Thyroid gland (tissue), 4 donors: ENCODE data around the gene MAGI1. TPM values are rescaled to one million over a fixed set of nuclear protein-coding genes. Genes with fewer than 3 reads are reported as not detected.

ENCODE experiments used
- DNase-seq, 2 donors: peaks; one replicate each; pipeline ENCODE4 v3.0.0-alpha.2; 2019
- H3K27ac ChIP-seq, 3 donors: fragments of 200-600 bp; sonication (generic); 1 replicate in 2 of 3; 2 replicates in 1 of 3; pipeline ENCODE4 v1.5.1; 2016 to 2019; ENCODE audit warnings: mild to moderate bottlenecking in 1 of 3, moderate library complexity in 1 of 3
- H3K27me3 ChIP-seq: fragments of 200-600 bp; sonication (generic); one replicate; pipeline ENCODE4 v1.5.1; 2019
- H3K36me3 ChIP-seq, 2 donors: fragments of 200-600 bp; sonication (generic); one replicate each; pipeline ENCODE4 v1.5.1; 2016 to 2019
- H3K4me1 ChIP-seq, 2 donors: fragments of 200-600 bp; sonication (generic); one replicate each; pipeline ENCODE4 v1.5.1; 2017 to 2019
- H3K4me3 ChIP-seq, 3 donors: fragments of 200-600 bp; sonication (generic); replicated peaks in 1 of 3; 1 replicate in 2 of 3; 2 replicates in 1 of 3; pipeline ENCODE4 v1.5.1; 2016; ENCODE audit warnings: mild to moderate bottlenecking in 1 of 3
- H3K9me3 ChIP-seq: fragments of 200-600 bp; sonication (generic); one replicate; pipeline ENCODE4 v1.5.1; 2017
- CTCF ChIP-seq, 6 experiments: fragments of 200-600 bp in 3 of 6; fragments of 450-650 bp in 3 of 6; sonication (generic) in 3 of 6; IDR thresholded peaks; one replicate each; pipeline ENCODE4 v1.5.1; 2016 to 2019; ENCODE audit warnings: antibody characterized with exemption in 6 of 6, mild to moderate bottlenecking in 2 of 6, inconsistent platforms in 1 of 6, moderate library complexity in 1 of 6
- POLR2A ChIP-seq, 2 donors: fragments of 450-650 bp; IDR thresholded peaks; one replicate each; pipeline ENCODE4 v1.6.1; 2017; ENCODE audit warnings: antibody characterized with exemption in 2 of 2, mild to moderate bottlenecking in 2 of 2, moderate library complexity in 1 of 2
- WGBS, 2 donors: methylation state at CpG; one replicate each; pipeline ENCODE4 v1.1.5; 2017; 5-methylcytosine and 5-hydroxymethylcytosine counted together
- intact Hi-C: fragments of 100-400 bp; cut with DNase I; formaldehyde crosslinking; loops from one replicate; pipeline ENCODE4 v1.15.1; 2023
- total RNA-seq, 4 donors: library from RNA; depleted of rRNA; stranded (reverse); fragments of >200 nt; gene quantifications; one replicate each; pipeline ENCODE4 v1.2.3, GENCODE V29; 2016

The MAGI1 gene
- total RNA-seq, 4 donors from 2014 or later, result 60.5 to 123 (median 87.5) TPM

- H3K27ac ChIP-seq, result no peak overlapping the region
Observed at GRCh38 chr3:65593780-65594752, 444.7 kb downstream of the MAGI1 start.

GRCh38 chr3:65591313-65591712 lies 447.4 kb downstream of the MAGI1 start:
- TF ChIP-seq POLR2A (IDR thresholded peaks at IDR 0.05) (no peak), CTCF (IDR thresholded peaks at IDR 0.05) (no peak)
- DNase-seq, result no peak
- WGBS, 2 donors, result 89 to 97% methylated on average over 3 of the region's 3 CpGs
- peaks cover 4 to 5% of the 10 kb centered on the region in 2 donors for H3K4me1 ChIP-seq
- no peak overlapping the region for H3K4me3 ChIP-seq
- no peak overlapping the region for H3K27ac ChIP-seq
- H3K9me3 ChIP-seq, result no peaks in the 10 kb centered on the region
- H3K27me3 ChIP-seq, result no peaks in the 10 kb centered on the region
- intact Hi-C loops, result no loop called here
- no peaks in the 10 kb centered on the region for H3K36me3 ChIP-seq

More at GRCh38 chr3:65593780-65594752, 444.7 kb downstream of the MAGI1 start:
- no peaks in the 10 kb centered on the region for H3K9me3 ChIP-seq
- peaks cover 15 to 24% of the 10 kb centered on the region in 2 donors for H3K4me1 ChIP-seq
- intact Hi-C loops, result no loop called here
- H3K36me3 ChIP-seq, result no peaks in the 10 kb centered on the region
- H3K27me3 ChIP-seq, result no peaks in the 10 kb centered on the region
- TF ChIP-seq POLR2A (IDR thresholded peaks at IDR 0.05), result no peak
- no peak for TF ChIP-seq CTCF (IDR thresholded peaks at IDR 0.05)
- 88 to 92% methylated on average over 4 of the region's 4 CpGs for WGBS, 2 donors
- H3K4me3 ChIP-seq, result no peak overlapping the region
- no peak for DNase-seq

- TF ChIP-seq POLR2A (IDR thresholded peaks at IDR 0.05) (no peak), CTCF (IDR thresholded peaks at IDR 0.05) (no peak)
- DNase-seq, result no peak
- 93 to 94% methylated on average over 3 of the region's 3 CpGs for WGBS, 2 donors
- intact Hi-C loops, result no loop called here
- Histone ChIP-seq H3K36me3 (no peaks in the 10 kb centered on the region), H3K9me3 (no peaks in the 10 kb centered on the region), H3K4me1 (peaks cover 3 to 4% of the 10 kb centered on the region in 2 donors), H3K27me3 (no peaks in the 10 kb centered on the region), H3K27ac (no peak overlapping the region), H3K4me3 (no peak overlapping the region)
Observed at GRCh38 chr3:65588884-65589283, 449.8 kb downstream of the MAGI1 start.

GRCh38 chr3:65587650-65588439 lies 450.9 kb downstream of the MAGI1 start:
- TF ChIP-seq POLR2A (IDR thresholded peaks at IDR 0.05) (no peak), CTCF (IDR thresholded peaks at IDR 0.05) (no peak)
- DNase-seq, result no peak
- no peak overlapping the region for H3K27ac ChIP-seq
- no peaks in the 10 kb centered on the region for H3K27me3 ChIP-seq
- WGBS, 2 donors, result 89 to 90% methylated on average over 12 of the region's 12 CpGs
- intact Hi-C loops, result no loop called here
- H3K4me3 ChIP-seq, result no peak overlapping the region
- no peaks in the 10 kb centered on the region for H3K9me3 ChIP-seq
- H3K36me3 ChIP-seq, result no peaks in the 10 kb centered on the region
- H3K4me1 ChIP-seq, result peaks cover 4 to 7% of the 10 kb centered on the region in 2 donors
